ENCODE results near the gene PCID2.

Gene PCID2

DNA sequence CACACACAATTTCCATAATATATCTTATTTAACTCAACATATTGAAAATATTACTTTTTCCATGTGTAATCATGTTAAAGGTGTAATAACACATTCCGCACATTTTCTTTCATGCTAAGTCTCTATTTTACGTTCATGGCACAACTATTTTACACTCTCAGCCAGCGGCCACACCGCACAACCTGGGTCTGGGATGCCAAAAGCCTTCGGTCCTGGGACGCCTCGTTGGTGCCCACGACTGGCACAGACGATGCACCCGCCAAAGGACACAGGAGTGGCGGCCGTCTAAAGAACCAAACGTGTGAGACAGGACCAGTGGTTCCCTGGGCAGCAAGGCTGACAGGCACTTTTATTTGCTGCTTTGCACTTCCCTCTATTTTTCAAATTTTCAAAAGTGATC is 60.1 kb downstream of the PCID2 start:
- DNase-seq = no peak

DNA sequence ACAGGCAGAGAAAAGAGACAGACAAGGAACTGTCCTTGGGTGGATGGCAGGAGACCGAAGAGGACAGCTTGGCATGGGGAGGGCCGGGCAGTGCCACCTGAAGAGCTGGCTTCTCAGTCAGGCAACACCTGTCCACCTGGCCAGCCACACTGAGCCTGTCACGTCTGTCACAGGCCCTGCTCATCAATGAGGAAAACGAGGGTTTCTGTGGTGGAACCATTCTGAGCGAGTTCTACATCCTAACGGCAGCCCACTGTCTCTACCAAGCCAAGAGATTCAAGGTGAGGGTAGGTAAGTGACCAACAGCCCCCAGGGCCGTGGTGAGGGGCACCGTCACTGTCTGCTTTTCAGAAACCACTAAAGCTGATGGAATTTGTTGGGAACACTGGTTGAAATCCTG is 61.3 kb downstream of the PCID2 start:
- no peak for DNase-seq

DNA sequence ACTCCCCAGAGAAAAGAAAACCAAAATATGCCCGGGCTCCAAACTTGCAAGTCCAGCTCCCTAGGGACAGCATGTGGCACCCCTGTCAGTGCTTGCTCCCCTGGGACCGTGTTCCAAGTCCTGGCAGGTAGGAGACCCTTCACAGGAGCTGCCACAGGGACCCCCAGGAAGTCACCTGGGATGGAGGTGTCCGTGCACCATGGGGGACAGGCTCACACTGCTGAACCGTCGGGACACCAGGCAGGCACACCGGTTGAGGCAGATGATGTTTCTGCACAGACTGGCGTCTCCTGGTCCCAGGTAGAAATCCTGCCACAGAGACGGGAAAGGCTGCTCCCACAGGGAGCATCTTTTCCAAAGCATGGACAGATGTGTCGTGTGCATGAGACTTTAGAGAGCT is 61.7 kb downstream of the PCID2 start:
- DNase-seq = no peak

DNA sequence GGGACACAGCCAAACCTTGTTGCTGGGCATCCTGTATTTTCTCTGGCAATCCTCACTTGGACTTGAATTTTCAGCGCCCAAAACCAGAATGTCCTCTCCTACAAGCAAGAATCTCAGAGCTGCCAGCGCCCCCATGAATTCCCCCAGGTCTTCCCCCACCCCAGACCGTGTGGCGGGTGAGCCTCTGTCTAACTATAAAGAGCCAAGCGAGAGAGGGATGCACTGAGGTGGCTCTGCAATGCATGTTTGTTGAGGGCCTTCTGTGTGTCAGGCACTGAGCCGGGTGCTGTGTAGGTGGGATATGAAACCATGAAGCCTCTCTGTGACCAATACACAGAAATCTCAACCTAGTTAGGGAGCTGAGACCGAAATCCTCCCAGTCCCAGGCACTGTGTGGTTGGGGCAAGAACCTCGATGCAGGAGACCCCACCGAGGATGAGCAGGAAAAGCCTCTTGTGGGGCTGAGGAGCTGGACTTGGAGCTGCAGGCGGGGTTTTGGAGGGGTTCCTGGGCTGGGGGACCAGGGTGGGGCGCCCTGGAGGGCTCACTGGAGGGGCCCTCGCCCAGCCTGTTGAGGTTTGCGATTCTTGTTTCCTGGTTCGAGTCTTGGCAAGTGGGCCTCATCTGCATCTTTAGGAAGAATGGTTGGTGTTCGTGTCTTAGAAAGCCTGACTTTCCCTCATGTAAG is 62.4 kb downstream of the PCID2 start:
- DNase-seq = no peak

DNA sequence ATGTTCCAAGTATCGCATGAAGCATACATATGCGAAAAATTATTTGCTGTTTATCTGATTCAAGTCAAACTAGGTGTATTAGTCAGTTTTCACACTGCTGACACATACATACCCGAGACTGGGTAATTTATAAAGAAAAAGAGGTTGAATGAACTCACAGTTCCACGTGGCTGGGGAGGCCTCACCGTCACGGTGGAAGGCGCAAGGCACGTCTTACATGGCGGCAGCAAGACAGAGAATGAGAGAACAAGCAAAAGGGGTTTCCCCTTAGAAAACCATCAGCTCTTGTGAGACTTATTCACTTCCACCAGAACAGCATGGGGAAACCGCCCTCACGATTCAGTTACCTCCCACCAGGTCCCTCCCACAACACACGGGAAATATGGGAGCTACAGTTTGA is 63.0 kb downstream of the PCID2 start:
- DNase-seq = no peak

DNA sequence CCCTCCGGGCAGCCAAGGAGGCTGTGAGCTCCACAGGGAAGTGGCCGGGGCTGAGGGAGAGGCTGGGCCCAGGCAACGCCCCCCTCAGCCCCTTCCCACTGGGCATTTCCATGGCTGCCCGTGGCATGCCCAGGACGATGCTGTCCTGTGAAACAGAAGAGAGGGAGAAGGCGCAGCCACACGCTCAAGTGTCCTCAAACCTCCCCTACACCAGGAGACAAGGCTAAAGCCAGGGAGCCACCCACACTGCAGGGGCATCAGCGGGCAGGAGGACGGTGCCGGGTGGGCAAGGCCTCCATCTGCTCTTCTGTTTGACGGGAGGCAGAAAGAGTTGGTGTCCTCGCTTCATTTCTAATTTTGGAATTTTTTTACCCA is 64.2 kb downstream of the PCID2 start:
- DNase-seq = no peak

DNA sequence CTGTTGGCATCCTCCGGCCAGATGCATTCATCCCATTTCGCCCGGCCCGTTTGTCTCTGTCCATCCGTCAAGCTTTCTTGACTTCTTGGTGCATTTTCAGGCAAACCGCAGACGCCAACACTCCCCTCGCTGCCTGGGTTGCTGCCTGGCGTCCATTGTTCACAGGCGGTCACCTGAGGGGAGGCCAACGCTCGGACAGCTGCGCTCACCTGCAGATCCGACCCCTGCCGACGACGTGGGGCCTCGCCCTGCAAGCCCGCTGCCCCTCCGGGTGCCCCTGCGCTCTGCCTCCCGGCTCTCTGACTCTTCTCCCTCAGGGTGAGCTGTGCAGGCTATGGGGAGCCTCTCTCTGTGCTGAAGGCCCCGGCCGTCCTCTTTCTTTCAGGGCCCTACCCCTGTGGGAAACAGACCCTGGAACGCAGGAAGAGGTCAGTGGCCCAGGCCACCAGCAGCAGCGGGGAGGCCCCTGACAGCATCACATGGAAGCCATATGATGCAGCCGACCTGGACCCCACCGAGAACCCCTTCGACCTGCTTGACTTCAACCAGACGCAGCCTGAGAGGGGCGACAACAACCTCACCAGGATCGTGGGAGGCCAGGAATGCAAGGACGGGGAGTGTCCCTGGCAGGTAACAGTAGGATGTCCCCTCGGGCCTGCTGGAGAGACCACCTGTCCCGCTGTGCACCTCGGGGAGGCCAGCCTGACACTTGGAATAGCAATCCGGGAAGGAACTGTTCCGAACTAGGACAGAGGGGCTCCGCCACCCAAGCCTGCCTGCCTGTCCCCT is 64.8 kb downstream of the PCID2 start:
- DNase-seq = no peak

DNA sequence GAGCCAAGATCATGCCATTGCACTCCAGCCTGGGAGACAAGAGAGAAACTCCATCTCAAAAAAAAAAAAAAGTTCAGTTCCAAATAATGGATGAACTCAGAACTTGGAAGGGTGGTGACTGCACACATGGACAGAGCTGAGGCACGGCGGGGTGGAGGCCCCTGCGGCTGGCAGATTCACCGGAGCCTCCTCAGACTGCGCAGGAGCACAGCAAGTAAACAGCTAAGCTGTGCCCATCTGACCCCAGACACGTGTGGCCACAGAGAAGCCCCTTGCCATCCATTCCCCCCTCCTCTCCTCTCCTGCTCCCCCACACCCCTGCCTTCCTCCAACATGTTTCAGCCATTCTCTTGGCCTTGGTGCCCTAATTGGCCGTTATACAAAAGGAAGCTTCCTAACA is 65.6 kb downstream of the PCID2 start:
- DNase-seq = no peak

DNA sequence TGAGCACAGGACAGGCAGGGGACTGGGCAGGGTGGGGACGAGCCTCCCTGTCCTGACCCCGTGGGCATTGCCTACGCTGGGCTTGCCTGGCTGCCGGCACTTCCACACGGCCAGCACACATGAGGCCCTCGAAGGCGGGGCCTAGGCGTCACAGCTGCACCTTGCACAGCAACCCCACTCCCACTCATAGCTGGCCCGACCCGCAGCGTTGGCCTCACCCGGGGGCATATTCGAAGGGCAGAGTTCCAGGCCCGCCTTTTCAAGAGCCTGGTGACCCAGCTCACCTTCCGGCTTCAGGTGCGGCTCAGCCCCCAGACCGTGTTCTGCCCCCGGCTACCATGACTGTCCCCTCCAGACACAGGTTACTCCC is 66.9 kb downstream of the PCID2 start:
- DNase-seq = no peak

DNA sequence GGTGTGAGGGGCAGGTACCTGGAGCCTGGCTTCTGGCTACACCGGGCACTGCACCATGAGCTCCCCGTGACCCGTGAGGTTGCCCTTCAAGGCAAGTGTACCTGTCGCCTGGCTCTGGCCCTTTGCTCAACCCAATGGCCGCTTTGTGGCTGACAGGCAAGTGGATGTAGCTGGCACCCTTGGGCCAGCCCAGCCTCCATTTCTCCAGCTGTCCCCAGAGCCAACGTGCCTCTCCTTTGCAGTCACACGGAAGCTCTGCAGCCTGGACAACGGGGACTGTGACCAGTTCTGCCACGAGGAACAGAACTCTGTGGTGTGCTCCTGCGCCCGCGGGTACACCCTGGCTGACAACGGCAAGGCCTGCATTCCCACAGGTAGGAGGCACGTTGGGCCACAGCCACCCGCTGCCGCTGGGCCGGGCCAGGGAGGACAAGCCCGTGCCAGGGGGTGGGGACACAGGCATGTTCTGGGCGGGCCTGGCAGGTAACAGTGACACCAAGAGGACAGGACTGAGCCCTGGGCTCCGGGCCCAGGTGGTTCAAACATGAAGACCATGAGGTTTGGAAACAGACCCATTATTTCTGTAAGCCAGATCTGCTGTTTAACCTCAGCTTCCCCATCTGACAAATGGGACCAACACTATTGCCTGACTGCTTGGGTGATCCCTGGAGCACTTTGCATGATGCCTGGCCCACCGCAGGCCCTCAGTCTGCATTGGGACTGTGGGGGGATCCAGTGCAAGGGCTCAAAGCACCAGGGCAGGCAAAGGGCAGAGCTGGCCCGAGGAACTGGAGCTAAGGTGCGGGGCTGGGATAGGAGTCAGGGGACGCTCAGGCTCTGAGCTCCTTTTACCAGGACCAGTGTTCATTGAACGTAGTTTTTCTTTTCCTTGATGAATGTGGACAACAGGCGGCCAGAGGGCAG is 67.5 kb downstream of the PCID2 start:
- DNase-seq = no peak

DNA sequence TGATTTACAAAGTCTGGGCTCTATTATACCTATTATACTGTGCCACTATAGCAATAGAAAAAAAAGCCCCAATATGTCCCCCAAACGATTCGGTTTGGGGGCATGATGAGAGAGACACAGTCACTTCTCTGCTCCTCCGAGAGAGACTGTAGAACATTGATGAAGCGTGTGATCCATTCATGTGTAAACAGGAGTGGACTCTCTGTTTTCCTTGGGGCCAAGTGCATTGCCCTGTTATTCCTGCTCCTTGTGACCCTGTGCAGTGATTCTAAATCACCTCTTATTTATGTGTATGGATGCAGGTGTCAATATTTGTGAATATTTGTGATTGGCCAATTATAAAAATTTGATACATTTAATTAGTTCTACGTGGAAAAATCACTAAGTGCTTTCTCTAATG is 68.9 kb downstream of the PCID2 start:
- no peak for DNase-seq

DNA sequence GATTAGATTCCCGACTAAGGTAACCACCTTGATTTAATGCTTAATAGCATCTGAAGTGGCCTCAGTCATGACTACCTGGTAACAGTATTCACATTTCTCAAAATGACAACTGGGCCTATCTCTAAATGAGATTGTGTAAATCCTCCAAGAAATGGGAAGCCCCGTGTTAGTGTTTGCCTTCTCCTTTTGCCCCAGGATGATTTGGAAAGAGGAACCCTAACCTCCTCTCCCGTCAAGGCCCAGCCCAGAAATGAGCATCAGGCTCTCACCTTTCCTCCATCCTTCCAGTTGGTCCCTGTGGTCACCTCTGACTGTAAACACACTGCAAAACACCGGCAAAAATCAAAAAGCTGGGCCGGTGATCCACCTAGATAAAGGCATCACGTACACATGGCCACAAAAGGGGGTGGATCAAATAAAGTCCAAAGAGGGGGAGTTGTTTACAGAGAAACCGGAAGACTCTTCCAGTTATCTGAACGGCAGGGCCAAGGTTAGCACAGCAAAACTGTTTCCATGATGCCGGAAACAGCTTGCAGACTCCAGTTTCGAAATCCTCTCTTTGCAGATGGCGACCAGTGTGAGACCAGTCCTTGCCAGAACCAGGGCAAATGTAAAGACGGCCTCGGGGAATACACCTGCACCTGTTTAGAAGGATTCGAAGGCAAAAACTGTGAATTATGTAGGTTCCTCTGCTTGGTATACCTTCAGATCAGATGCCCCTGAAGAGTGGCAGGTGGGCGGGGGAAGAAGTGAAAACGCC is 69.5 kb downstream of the PCID2 start:
- no peak for DNase-seq

DNA sequence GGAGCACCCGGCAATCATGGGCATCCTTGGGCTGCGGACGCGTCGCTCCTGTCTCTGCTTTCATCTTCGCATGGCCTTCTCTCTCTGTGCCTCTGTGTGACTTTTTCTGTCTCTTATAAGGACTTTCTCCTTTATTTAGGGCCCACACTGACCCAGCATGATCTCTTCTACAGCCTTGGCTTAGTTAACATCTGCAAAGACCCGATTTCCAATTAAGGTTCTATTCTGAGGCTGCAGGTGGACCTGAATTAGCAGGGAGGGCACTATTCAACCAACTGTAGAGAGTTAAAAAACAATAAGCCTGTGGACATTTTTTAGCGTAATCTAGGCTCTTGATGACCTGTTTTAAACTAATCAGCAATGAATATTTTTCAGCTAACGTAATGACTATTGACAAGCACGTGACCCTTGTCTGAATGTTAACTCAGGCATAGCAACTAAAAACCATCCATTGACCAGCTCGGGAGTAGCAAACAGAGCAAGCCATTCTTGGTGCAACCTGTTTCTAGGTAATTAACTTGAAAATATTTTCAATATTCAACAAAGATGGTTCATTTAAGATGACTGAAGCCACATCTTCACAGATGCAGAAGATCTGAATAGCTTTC is 70.7 kb downstream of the PCID2 start:
- DNase-seq = no peak

DNA sequence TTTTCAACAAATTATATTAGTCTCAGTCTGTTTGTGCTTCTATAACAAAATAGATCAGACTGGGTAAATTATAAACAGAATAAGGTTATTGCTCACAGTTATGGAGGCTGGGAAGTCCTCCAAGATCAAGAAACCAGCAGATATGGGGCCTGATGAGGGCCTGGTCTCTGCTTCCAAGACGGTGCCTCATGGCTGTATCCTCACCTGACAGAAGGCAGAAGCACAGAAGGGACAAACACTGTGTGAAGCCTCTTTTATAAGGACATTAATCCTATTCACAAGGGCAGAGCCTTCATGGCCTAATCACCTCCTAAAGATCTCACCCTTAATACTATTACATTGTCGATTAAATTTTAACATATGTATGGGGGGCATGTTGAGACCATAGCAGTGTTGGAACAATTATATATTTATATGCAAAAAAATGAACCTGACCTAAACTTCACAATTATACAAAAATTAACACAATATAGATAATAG is 73.1 kb downstream of the PCID2 start:
- no peak for DNase-seq

DNA sequence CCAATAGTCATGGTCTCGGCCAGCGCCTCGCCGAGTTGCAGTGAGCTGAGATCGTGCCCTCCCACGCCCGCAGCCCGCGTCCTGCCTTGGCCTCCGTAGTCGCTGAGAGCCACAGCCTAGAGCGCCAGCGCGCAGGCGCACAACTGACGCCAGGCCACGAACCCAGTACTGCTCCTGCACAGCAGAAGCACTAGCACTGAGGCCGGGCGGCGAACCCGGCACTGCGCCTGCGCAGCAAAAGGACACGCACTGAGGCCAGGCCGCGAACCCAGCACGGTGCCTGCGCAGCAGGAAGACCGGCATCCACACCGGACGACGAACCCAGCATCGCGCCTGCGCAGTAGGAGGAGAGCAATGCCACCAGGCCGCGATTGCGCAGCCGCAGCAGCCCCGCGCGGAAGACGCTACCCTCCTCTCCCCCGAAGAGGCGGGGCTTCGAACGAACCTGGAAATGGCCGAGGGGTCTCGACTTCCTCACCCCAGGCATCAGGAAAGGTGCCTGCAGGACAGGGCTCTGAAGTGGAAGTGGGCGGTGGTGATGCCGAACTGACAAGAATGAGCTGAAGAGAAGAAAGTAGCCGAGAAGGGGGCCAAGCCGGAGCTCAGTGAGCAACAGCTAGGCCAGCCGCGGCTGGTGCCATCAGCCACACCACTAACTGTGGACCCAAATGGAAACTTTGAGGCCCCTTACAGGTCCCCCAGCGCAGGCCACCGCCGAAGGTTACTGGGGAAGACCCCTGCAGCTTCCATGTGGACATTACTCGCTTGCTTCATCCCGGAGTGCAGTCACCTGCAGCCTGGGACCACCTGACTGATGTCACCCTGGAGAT is 78.3 kb downstream of the PCID2 start:
- DNase-seq = no peak

DNA sequence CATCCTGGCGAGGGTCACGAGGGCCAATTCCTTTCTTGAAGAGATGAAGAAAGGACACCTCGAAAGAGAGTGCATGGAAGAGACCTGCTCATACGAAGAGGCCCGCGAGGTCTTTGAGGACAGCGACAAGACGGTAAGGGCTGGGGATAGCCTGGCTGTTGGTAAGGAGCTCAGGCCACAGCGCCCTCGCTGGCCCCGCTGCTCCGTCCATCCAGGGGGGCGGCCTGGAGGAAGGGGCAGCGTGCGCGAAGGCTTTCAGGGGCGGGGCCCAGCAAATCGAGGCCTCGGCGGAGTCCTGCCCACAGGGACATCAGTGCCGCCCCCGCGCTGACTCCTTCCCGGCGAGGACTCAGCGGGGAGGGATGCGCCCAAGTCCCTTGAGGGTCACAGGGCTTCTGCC is 79.0 kb downstream of the PCID2 start:
- no peak for DNase-seq

Measured in NCI-H446 treated with DMSO at 0.1 percent for 48 hours (cell line).